SKM-1 treated with dmso at 0.1 percent for 144 hours (cell line): ENCODE results near the gene UQCRC1.
"Not testable (repeated sequence)": the region's sequence is repeated elsewhere in the genome, so short reads cannot be mapped to it uniquely, and the experiment has no call there.

Source experiments
- DNase-seq: peaks from one replicate; lab custom pipeline; 2025; ENCODE audit not compliant: unreplicated experiment; lab: John Stamatoyannopoulos, UW

The UQCRC1 gene

GRCh38 chr3:48556796-48557626, 52.4 kb downstream of the UQCRC1 start, which contains the start of gene PFKFB4:
Gene PFKFB4 (minus strand): TSS chr3:48556803. CDS start chr3:48556777, 26 bp downstream.
- DNase-seq = peak; percentile 98

- no peak for DNase-seq
These were observed 53.3 kb downstream of the UQCRC1 start for GRCh38 chr3:48555949-48556795.

GRCh38 chr3:48555231-48555948, 54.1 kb downstream of the UQCRC1 start:
- DNase-seq = no peak

GRCh38 chr3:48553886-48554845, 55.3 kb downstream of the UQCRC1 start:
- DNase-seq = no peak

GRCh38 chr3:48553361-48553760, 56.1 kb downstream of the UQCRC1 start:
- no peak for DNase-seq

- DNase-seq = no peak
These were observed 57.1 kb downstream of the UQCRC1 start for GRCh38 chr3:48552111-48552951.

- not testable (repeated sequence) for DNase-seq
These were observed 57.8 kb downstream of the UQCRC1 start for GRCh38 chr3:48551651-48552050.
